Activated T-cell treated with anti-CD3 and anti-CD28 coated beads, Interleukin-2, amount 50 U/mL, for 24 hours (primary cell): ENCODE results near the gene KCNJ15.

Experiments
- DNase-seq: peaks from one replicate; pipeline ENCODE4 v3.0.0-alpha.2; 2020
- H3K27ac Mint-ChIP-seq: 2 replicates; pipeline ENCODE4 v1.8.0; 2020; ENCODE audit warnings: mild to moderate bottlenecking, mixed read lengths
- H3K27me3 Mint-ChIP-seq: 2 replicates; pipeline ENCODE4 v1.8.0; 2020; ENCODE audit warnings: mixed read lengths
- H3K36me3 Mint-ChIP-seq: 2 replicates; pipeline ENCODE4 v1.8.0; 2020; ENCODE audit warnings: low read depth, mixed read lengths
- H3K4me1 Mint-ChIP-seq: 2 replicates; pipeline ENCODE4 v1.8.0; 2020; ENCODE audit warnings: low read depth, mixed read lengths
- H3K4me3 Mint-ChIP-seq: 2 replicates; pipeline ENCODE4 v1.8.0; 2020; ENCODE audit warnings: mild to moderate bottlenecking, moderate library complexity, mixed read lengths
- H3K9me3 Mint-ChIP-seq: 2 replicates; pipeline ENCODE4 v1.8.0; 2020; ENCODE audit warnings: mixed read lengths

Gene KCNJ15

GRCh38 chr21:38268864-38269575 lies 12.2 kb downstream of the KCNJ15 start:
- Mint-ChIP-seq H3K4me3 (no peak overlapping the region), H3K27ac (peak overlapping the region; percentile 74)

GRCh38 chr21:38269576-38269936 lies 12.8 kb downstream of the KCNJ15 start:
- DNase-seq, result no peak
- Mint-ChIP-seq H3K36me3 (no peaks in the 10 kb centered on the region), H3K27ac (no peak overlapping the region), H3K27me3 (peaks cover 19% of the 10 kb centered on the region), H3K4me1 (peaks cover 35% of the 10 kb centered on the region), H3K9me3 (no peaks in the 10 kb centered on the region), H3K4me3 (no peak overlapping the region)

More at GRCh38 chr21:38268864-38269575, 12.2 kb downstream of the KCNJ15 start:
- no peak for DNase-seq
- H3K27me3 Mint-ChIP-seq, result peaks cover 19% of the 10 kb centered on the region
- no peaks in the 10 kb centered on the region for H3K36me3 Mint-ChIP-seq
- peaks cover 35% of the 10 kb centered on the region for H3K4me1 Mint-ChIP-seq
- no peaks in the 10 kb centered on the region for H3K9me3 Mint-ChIP-seq

GRCh38 chr21:38272215-38272614 lies 15.4 kb downstream of the KCNJ15 start:
- H3K4me1 Mint-ChIP-seq, result peaks cover 39% of the 10 kb centered on the region
- H3K27me3 Mint-ChIP-seq, result peaks cover 14% of the 10 kb centered on the region
- no peak overlapping the region for H3K27ac Mint-ChIP-seq
- DNase-seq, result no peak
- no peaks in the 10 kb centered on the region for H3K36me3 Mint-ChIP-seq
- H3K4me3 Mint-ChIP-seq, result no peak overlapping the region
- no peaks in the 10 kb centered on the region for H3K9me3 Mint-ChIP-seq

GRCh38 chr21:38273745-38274542 lies 17.2 kb downstream of the KCNJ15 start:
- no peak for DNase-seq
- Mint-ChIP-seq H3K4me1 (peaks cover 32% of the 10 kb centered on the region), H3K9me3 (no peaks in the 10 kb centered on the region), H3K36me3 (no peaks in the 10 kb centered on the region), H3K27ac (no peak overlapping the region), H3K27me3 (peaks cover 11% of the 10 kb centered on the region), H3K4me3 (no peak overlapping the region)

- no peak for DNase-seq
- Mint-ChIP-seq H3K4me3 (no peak overlapping the region), H3K27me3 (peaks cover 3% of the 10 kb centered on the region), H3K36me3 (no peaks in the 10 kb centered on the region), H3K9me3 (no peaks in the 10 kb centered on the region), H3K4me1 (peaks cover 17% of the 10 kb centered on the region), H3K27ac (peak overlapping the region; percentile 23)
Observed at GRCh38 chr21:38277501-38278131, 20.8 kb downstream of the KCNJ15 start.

- H3K27ac Mint-ChIP-seq, result no peak overlapping the region
- peaks cover 20% of the 10 kb centered on the region for H3K4me1 Mint-ChIP-seq
- no peak for DNase-seq
- no peak overlapping the region for H3K4me3 Mint-ChIP-seq
- H3K27me3 Mint-ChIP-seq, result peaks cover 7% of the 10 kb centered on the region
- no peaks in the 10 kb centered on the region for H3K36me3 Mint-ChIP-seq
- H3K9me3 Mint-ChIP-seq, result no peaks in the 10 kb centered on the region
Observed at GRCh38 chr21:38280454-38280853, 23.7 kb downstream of the KCNJ15 start.

- Mint-ChIP-seq H3K4me3 (no peak overlapping the region), H3K36me3 (no peaks in the 10 kb centered on the region), H3K4me1 (peaks cover 20% of the 10 kb centered on the region), H3K27ac (no peak overlapping the region), H3K9me3 (no peaks in the 10 kb centered on the region), H3K27me3 (peaks cover 7% of the 10 kb centered on the region)
- DNase-seq, result no peak
Observed at GRCh38 chr21:38280867-38281266, 24.1 kb downstream of the KCNJ15 start.

GRCh38 chr21:38282921-38283320 lies 26.1 kb downstream of the KCNJ15 start:
- no peaks in the 10 kb centered on the region for H3K9me3 Mint-ChIP-seq
- H3K4me1 Mint-ChIP-seq, result peaks cover 6% of the 10 kb centered on the region
- no peak for DNase-seq
- no peak overlapping the region for H3K4me3 Mint-ChIP-seq
- no peak overlapping the region for H3K27ac Mint-ChIP-seq
- H3K36me3 Mint-ChIP-seq, result no peaks in the 10 kb centered on the region
- peaks cover 7% of the 10 kb centered on the region for H3K27me3 Mint-ChIP-seq

GRCh38 chr21:38284216-38284615 lies 27.4 kb downstream of the KCNJ15 start:
- DNase-seq, result no peak
- Mint-ChIP-seq H3K9me3 (no peaks in the 10 kb centered on the region), H3K4me3 (no peak overlapping the region), H3K27ac (no peak overlapping the region), H3K27me3 (peaks cover 14% of the 10 kb centered on the region), H3K4me1 (peaks cover 5% of the 10 kb centered on the region), H3K36me3 (no peaks in the 10 kb centered on the region)

GRCh38 chr21:38286739-38287471 lies 30.1 kb downstream of the KCNJ15 start:
- Mint-ChIP-seq H3K4me3 (no peak overlapping the region), H3K27ac (no peak overlapping the region), H3K36me3 (no peaks in the 10 kb centered on the region), H3K27me3 (peaks cover 23% of the 10 kb centered on the region), H3K9me3 (no peaks in the 10 kb centered on the region), H3K4me1 (peaks cover 5% of the 10 kb centered on the region)
- no peak for DNase-seq

GRCh38 chr21:38287476-38287875 lies 30.7 kb downstream of the KCNJ15 start:
- H3K27me3 Mint-ChIP-seq, result peaks cover 23% of the 10 kb centered on the region
- no peaks in the 10 kb centered on the region for H3K9me3 Mint-ChIP-seq

GRCh38 chr21:38289705-38290485 lies 33.1 kb downstream of the KCNJ15 start:
- Mint-ChIP-seq H3K4me1 (peaks cover 19% of the 10 kb centered on the region), H3K27me3 (peaks cover 19% of the 10 kb centered on the region), H3K9me3 (no peaks in the 10 kb centered on the region), H3K27ac (no peak overlapping the region), H3K4me3 (no peak overlapping the region), H3K36me3 (no peaks in the 10 kb centered on the region)
- no peak for DNase-seq

More at GRCh38 chr21:38287476-38287875, 30.7 kb downstream of the KCNJ15 start:
- Mint-ChIP-seq H3K36me3 (no peaks in the 10 kb centered on the region), H3K4me3 (no peak overlapping the region), H3K27ac (no peak overlapping the region), H3K4me1 (peaks cover 7% of the 10 kb centered on the region)
- no peak for DNase-seq

GRCh38 chr21:38290809-38291208 lies 34.0 kb downstream of the KCNJ15 start:
- H3K4me1 Mint-ChIP-seq, result peaks cover 22% of the 10 kb centered on the region
- H3K27me3 Mint-ChIP-seq, result peaks cover 19% of the 10 kb centered on the region
- no peak overlapping the region for H3K27ac Mint-ChIP-seq
- H3K9me3 Mint-ChIP-seq, result no peaks in the 10 kb centered on the region
- H3K36me3 Mint-ChIP-seq, result no peaks in the 10 kb centered on the region
- H3K4me3 Mint-ChIP-seq, result no peak overlapping the region
- DNase-seq, result no peak

GRCh38 chr21:38291874-38292273 lies 35.1 kb downstream of the KCNJ15 start:
- H3K4me1 Mint-ChIP-seq, result peaks cover 31% of the 10 kb centered on the region
- no peak for DNase-seq

More at GRCh38 chr21:38291874-38292273, 35.1 kb downstream of the KCNJ15 start:
- Mint-ChIP-seq H3K36me3 (no peaks in the 10 kb centered on the region), H3K27me3 (peaks cover 20% of the 10 kb centered on the region), H3K4me3 (no peak overlapping the region), H3K9me3 (no peaks in the 10 kb centered on the region), H3K27ac (no peak overlapping the region)
